Liver (tissue), 9 donors: ENCODE results near the gene OR2H1. TPM values are rescaled to one million over a fixed set of nuclear protein-coding genes. Genes with fewer than 3 reads are reported as not detected.

Experiments used
- DNase-seq: peaks from one replicate; pipeline ENCODE4 v3.0.0-alpha.2; 2017; ENCODE audit warnings: low spot score
- H3K27ac ChIP-seq, 2 donors: one replicate each; pipeline ENCODE4 v1.7.0; 2013; ENCODE audit warnings: inconsistent platforms in 2 of 2, low read length in 2 of 2, control low read depth in 1 of 2, low read depth in 1 of 2, mild to moderate bottlenecking in 1 of 2
- H3K27me3 ChIP-seq, 4 donors: one replicate each; pipeline versions ENCODE4 v1.6.1 to v1.7.0; 2013; ENCODE audit warnings: low read length in 3 of 4, inconsistent platforms in 1 of 4, mild to moderate bottlenecking in 1 of 4, moderate library complexity in 1 of 4; ENCODE audit not compliant: control insufficient read depth in 4 of 4, insufficient read depth in 4 of 4
- H3K36me3 ChIP-seq, 4 donors: one replicate each; pipeline versions ENCODE4 v1.6.1 to v1.7.0; 2013; ENCODE audit warnings: low read length in 3 of 4, mild to moderate bottlenecking in 3 of 4, low read depth in 1 of 4, moderate library complexity in 1 of 4; ENCODE audit not compliant: control insufficient read depth in 4 of 4, insufficient read depth in 3 of 4
- H3K4me1 ChIP-seq, 4 donors: one replicate each; pipeline versions ENCODE4 v1.6.1 to v1.7.0; 2013; ENCODE audit warnings: low read length in 3 of 4, mild to moderate bottlenecking in 3 of 4, moderate library complexity in 1 of 4; ENCODE audit not compliant: control insufficient read depth in 4 of 4, insufficient read depth in 4 of 4
- H3K4me3 ChIP-seq, 3 donors: one replicate each; pipeline versions ENCODE4 v1.6.1 to v1.7.0; 2013; ENCODE audit warnings: low read length in 3 of 3, control low read depth in 1 of 3, low read depth in 1 of 3, mild to moderate bottlenecking in 1 of 3
- H3K9ac ChIP-seq, 2 donors: one replicate each; pipeline ENCODE4 v1.7.0; 2013; ENCODE audit warnings: low read length in 2 of 2, mild to moderate bottlenecking in 2 of 2, moderate library complexity in 2 of 2, control low read depth in 1 of 2, low read depth in 1 of 2
- H3K9me3 ChIP-seq, 4 donors: one replicate each; pipeline versions ENCODE4 v1.6.1 to v1.7.0; 2013; ENCODE audit warnings: low read length in 3 of 4; ENCODE audit not compliant: control insufficient read depth in 4 of 4
- ATF3 ChIP-seq: IDR thresholded peaks from 2 replicates; pipeline ENCODE4 v1.6.1; 2016; ENCODE audit warnings: antibody characterized with exemption
- CTCF ChIP-seq: fragments of 150-350 bp; IDR thresholded peaks from 2 replicates; pipeline ENCODE4 v1.5.1; 2017; ENCODE audit warnings: improper control_type of control experiment, low read depth, low read length; ENCODE audit not compliant: missing input control
- EGR1 ChIP-seq, 2 donors: IDR thresholded peaks; 2 replicates each; pipeline ENCODE4 v1.6.1; 2016 to 2018; ENCODE audit warnings: antibody characterized with exemption in 2 of 2, low read depth in 2 of 2
- FOXA1 ChIP-seq: IDR thresholded peaks from 2 replicates; pipeline ENCODE4 v1.6.1; 2016; ENCODE audit warnings: antibody characterized with exemption
- FOXA2 ChIP-seq: IDR thresholded peaks from 2 replicates; pipeline ENCODE4 v1.6.1; 2016; ENCODE audit warnings: antibody characterized with exemption
- GABPA ChIP-seq, 2 donors: IDR thresholded peaks in 1 of 2; conservative IDR thresholded peaks in 1 of 2; 2 replicates each; pipeline ENCODE4 v1.6.1; 2016; ENCODE audit warnings: antibody characterized with exemption in 2 of 2, mild to moderate bottlenecking in 1 of 2, moderate library complexity in 1 of 2
- HNF4A ChIP-seq, 2 donors: conservative IDR thresholded peaks; 2 replicates each; pipeline ENCODE4 v1.6.1; 2016; ENCODE audit warnings: antibody characterized with exemption in 2 of 2, mild to moderate bottlenecking in 2 of 2
- HNF4G ChIP-seq: IDR thresholded peaks from 2 replicates; pipeline ENCODE4 v1.6.1; 2016; ENCODE audit warnings: antibody characterized with exemption
- JUND ChIP-seq, 2 donors: IDR thresholded peaks; 2 replicates each; pipeline ENCODE4 v1.6.1; 2016; ENCODE audit warnings: antibody characterized with exemption in 2 of 2
- NR2F2 ChIP-seq: IDR thresholded peaks from 2 replicates; pipeline ENCODE4 v1.6.1; 2016; ENCODE audit warnings: antibody characterized with exemption
- RAD21 ChIP-seq, 2 donors: IDR thresholded peaks; 2 replicates each; pipeline ENCODE4 v1.6.1; 2016; ENCODE audit warnings: antibody characterized with exemption in 2 of 2, mild to moderate bottlenecking in 2 of 2
- RXRA ChIP-seq, 2 donors: IDR thresholded peaks; 2 replicates each; pipeline ENCODE4 v1.6.1; 2017 to 2018; ENCODE audit warnings: antibody characterized with exemption in 2 of 2, mild to moderate bottlenecking in 1 of 2
- SP1 ChIP-seq: IDR thresholded peaks from 2 replicates; pipeline ENCODE4 v1.6.1; 2018; ENCODE audit warnings: antibody characterized with exemption, mild to moderate bottlenecking
- TAF1 ChIP-seq: conservative IDR thresholded peaks from 2 replicates; pipeline ENCODE4 v1.6.1; 2016; ENCODE audit warnings: antibody characterized with exemption, mild to moderate bottlenecking
- YY1 ChIP-seq: IDR thresholded peaks from 2 replicates; pipeline ENCODE4 v1.6.1; 2016; ENCODE audit warnings: antibody characterized with exemption, mild to moderate bottlenecking
- ZBTB33 ChIP-seq: IDR thresholded peaks from 2 replicates; pipeline ENCODE4 v1.6.1; 2016; ENCODE audit warnings: antibody characterized with exemption
- WGBS: extraction: QIAGEN DNeasy Blood & Tissue Kit; methylation state at CpG from one replicate; pipeline ENCODE4 v1.1.7; 2013; 5-methylcytosine and 5-hydroxymethylcytosine counted together
- polyA plus RNA-seq, 2 donors: library from polyadenylated mRNA; stranded (reverse) in 1 of 2; unstranded in 1 of 2; fragments of 200-250 nt in 1 of 2; fragments of >200 nt in 1 of 2; fragmentation: Nextera tagmentation in 1 of 2; extraction: Ambion mirVana in 1 of 2; gene quantifications; one replicate each; pipeline versions ENCODE4 v1.2.1 to v1.2.3, GENCODE V29; 2013 to 2015
- total RNA-seq, 2 donors: library from RNA; depleted of rRNA; stranded (reverse); fragments of >200 nt; gene quantifications; one replicate each; pipeline ENCODE4 v1.2.3, GENCODE V29; 2014
- TF ChIP-seq, protein P1 (sequence below): IDR thresholded peaks from 2 replicates; pipeline ENCODE4 v1.6.1; 2016; ENCODE audit warnings: antibody characterized with exemption
- TF ChIP-seq, protein P2 (sequence below): IDR thresholded peaks from 2 replicates; pipeline ENCODE4 v1.6.1; 2016; ENCODE audit warnings: antibody characterized with exemption, mild to moderate bottlenecking
- donor health status: healthy.
- donor health status: healthy.
- donor health status: healthy.
- donor health status: healthy.
- donor health status: healthy.

The OR2H1 gene
- total and polyA plus RNA-seq, 4 donors, result not detected

DNA sequence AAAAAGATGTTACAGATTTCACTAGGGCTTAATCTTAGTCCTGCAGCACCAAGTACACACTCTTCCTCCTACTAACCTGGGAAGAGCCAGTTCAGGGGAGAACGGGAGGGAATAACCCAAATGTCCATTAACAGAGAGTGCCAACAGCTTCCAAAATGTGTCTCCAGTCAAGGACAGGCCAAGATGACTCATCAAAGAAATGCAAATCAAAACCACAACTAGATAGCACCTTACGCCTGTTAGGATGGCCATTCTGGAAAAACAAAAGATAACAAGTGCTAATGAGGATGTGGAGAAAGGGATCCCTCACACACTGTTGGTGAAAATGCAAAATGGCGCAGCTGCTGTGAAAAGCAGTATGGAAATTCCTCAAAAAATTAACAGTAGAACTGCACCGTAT, 34.6 kb downstream of the OR2H1 start:
- no peak for TF ChIP-seq FOXA2
- TF ChIP-seq, protein P1, sequence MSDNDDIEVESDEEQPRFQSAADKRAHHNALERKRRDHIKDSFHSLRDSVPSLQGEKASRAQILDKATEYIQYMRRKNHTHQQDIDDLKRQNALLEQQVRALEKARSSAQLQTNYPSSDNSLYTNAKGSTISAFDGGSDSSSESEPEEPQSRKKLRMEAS, result no peak
- TF ChIP-seq SP1, result no peak
- no peak for TF ChIP-seq CTCF
- no peak for TF ChIP-seq YY1
- no peak for TF ChIP-seq HNF4G
- TF ChIP-seq HNF4A (conservative IDR thresholded peaks at IDR 0.05), result no peak
- TF ChIP-seq RXRA (IDR thresholded peaks at IDR 0.05), result no peak
- no peak for TF ChIP-seq FOXA1
- no peak for TF ChIP-seq ZBTB33
- TF ChIP-seq ATF3, result no peak
- no peak for TF ChIP-seq JUND (IDR thresholded peaks at IDR 0.05)
- no peak for TF ChIP-seq RAD21 (IDR thresholded peaks at IDR 0.05)
- TF ChIP-seq TAF1, result no peak
- TF ChIP-seq EGR1 (IDR thresholded peaks at IDR 0.05; ENCODE audit: low read depth in 2 of 2), result no peak
- TF ChIP-seq, protein P2, sequence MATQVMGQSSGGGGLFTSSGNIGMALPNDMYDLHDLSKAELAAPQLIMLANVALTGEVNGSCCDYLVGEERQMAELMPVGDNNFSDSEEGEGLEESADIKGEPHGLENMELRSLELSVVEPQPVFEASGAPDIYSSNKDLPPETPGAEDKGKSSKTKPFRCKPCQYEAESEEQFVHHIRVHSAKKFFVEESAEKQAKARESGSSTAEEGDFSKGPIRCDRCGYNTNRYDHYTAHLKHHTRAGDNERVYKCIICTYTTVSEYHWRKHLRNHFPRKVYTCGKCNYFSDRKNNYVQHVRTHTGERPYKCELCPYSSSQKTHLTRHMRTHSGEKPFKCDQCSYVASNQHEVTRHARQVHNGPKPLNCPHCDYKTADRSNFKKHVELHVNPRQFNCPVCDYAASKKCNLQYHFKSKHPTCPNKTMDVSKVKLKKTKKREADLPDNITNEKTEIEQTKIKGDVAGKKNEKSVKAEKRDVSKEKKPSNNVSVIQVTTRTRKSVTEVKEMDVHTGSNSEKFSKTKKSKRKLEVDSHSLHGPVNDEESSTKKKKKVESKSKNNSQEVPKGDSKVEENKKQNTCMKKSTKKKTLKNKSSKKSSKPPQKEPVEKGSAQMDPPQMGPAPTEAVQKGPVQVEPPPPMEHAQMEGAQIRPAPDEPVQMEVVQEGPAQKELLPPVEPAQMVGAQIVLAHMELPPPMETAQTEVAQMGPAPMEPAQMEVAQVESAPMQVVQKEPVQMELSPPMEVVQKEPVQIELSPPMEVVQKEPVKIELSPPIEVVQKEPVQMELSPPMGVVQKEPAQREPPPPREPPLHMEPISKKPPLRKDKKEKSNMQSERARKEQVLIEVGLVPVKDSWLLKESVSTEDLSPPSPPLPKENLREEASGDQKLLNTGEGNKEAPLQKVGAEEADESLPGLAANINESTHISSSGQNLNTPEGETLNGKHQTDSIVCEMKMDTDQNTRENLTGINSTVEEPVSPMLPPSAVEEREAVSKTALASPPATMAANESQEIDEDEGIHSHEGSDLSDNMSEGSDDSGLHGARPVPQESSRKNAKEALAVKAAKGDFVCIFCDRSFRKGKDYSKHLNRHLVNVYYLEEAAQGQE, result no peak
- no peak for TF ChIP-seq GABPA (IDR thresholded peaks at IDR 0.05 in 1 of 2, conservative IDR thresholded peaks at IDR 0.05 in 1 of 2)
- TF ChIP-seq NR2F2, result no peak
- H3K27ac ChIP-seq, result no peak overlapping the region
- no peak overlapping the region for H3K9ac ChIP-seq
- WGBS, result 86% methylated on average over 4 of the region's 4 CpGs
- no peaks in the 10 kb centered on the region for H3K36me3 ChIP-seq
- H3K4me3 ChIP-seq, result no peak overlapping the region
- no peaks in the 10 kb centered on the region for H3K27me3 ChIP-seq
- H3K9me3 ChIP-seq, result no peaks in the 10 kb centered on the region
- no peaks in the 10 kb centered on the region for H3K4me1 ChIP-seq
- DNase-seq, result no peak
